Measurements from ENCODE around the gene TPPP2.

Gene TPPP2

DNA sequence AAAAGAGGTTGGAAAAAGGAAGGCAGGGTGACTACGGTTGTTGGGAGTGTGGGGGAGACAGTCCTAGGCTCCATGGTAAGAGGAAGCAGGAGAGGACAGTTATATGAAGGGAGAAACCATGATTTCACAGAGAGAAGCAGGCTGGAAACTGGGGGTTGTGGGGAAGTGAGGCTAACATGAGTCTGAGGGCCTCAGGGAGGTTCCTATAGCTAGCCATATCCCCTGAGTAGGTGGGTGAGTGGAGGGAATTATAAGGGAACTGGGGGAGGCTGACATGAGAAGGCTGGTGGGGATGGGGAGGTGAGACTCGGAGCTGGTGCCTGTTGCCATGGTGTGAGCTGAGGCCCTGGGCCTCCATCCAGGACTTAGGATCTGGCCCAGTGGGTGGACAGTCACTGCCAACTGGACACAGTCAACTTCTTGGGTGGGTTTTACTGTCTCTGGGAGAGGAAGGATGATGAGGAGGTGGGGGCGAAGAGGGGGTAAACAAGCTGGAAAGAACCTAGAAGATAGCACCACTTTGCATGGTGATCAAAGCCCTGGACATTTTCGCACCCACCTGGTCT is 3.2 kb downstream of the TPPP2 start:
- peak overlapping the region; percentile 45 for H3K4me3 ChIP-seq (ENCODE audit: low read depth, low read length)
- H3K9me3 ChIP-seq (ENCODE audit: insufficient read depth, low read depth, low read length): peaks cover 2% of the 10 kb centered on the region
- H2BK12ac ChIP-seq (ENCODE audit: low read length): no peak overlapping the region
- no peak overlapping the region for H2AK5ac ChIP-seq (ENCODE audit: low read length)
- no peak overlapping the region for H4K8ac ChIP-seq (ENCODE audit: low read depth, low read length)
- no peak overlapping the region for H3K27ac ChIP-seq (ENCODE audit: low read depth, low read length)
- no peaks in the 10 kb centered on the region for H3K79me1 ChIP-seq (ENCODE audit: low read length)
- H3K4ac ChIP-seq (ENCODE audit: low read depth, low read length): no peak overlapping the region
- WGBS (ENCODE audit: extremely low coverage, insufficient coverage, insufficient read length): no CpG with 5 or more reads among the region's 4 CpGs
- no peak overlapping the region for H4K12ac ChIP-seq (ENCODE audit: low read depth, low read length)
- no peak overlapping the region for H2BK120ac ChIP-seq (ENCODE audit: insufficient read depth, low read length, poor library complexity)
- no peaks in the 10 kb centered on the region for H3K79me2 ChIP-seq (ENCODE audit: control insufficient read depth, insufficient read depth, low read length, poor library complexity)
- no peaks in the 10 kb centered on the region for H3K36me3 ChIP-seq (ENCODE audit: control insufficient read depth in 1 of 2, insufficient read depth in 2 of 2, low read length in 2 of 2)
- no peak overlapping the region for H2AFZ ChIP-seq (ENCODE audit: insufficient read depth, low read length, poor library complexity)
- no peak overlapping the region for H3K23ac ChIP-seq (ENCODE audit: low read length)
- no peak for DNase-seq
- no peaks in the 10 kb centered on the region for H3K4me1 ChIP-seq (ENCODE audit: control insufficient read depth in 1 of 2, insufficient read depth in 2 of 2, low read length in 2 of 2)
- no peak overlapping the region for H3K9ac ChIP-seq (ENCODE audit: low read length)
- H3K27me3 ChIP-seq (ENCODE audit: insufficient read depth, low read length): no peaks in the 10 kb centered on the region
- H2BK5ac ChIP-seq (ENCODE audit: low read depth, low read length, poor library complexity): no peak overlapping the region
- no peak overlapping the region for H3K18ac ChIP-seq (ENCODE audit: low read length)
- H4K91ac ChIP-seq (ENCODE audit: low read depth, low read length): no peak overlapping the region
- H3K14ac ChIP-seq (ENCODE audit: low read length): no peak overlapping the region
- H3K4me2 ChIP-seq (ENCODE audit: low read length): no peak overlapping the region

- no peak within 1 kb of the TSS for H3K4ac ChIP-seq (ENCODE audit: low read depth, low read length)
- no peak within 1 kb of the TSS for H2AFZ ChIP-seq (ENCODE audit: insufficient read depth, low read length, poor library complexity)
- no peaks in the 10 kb centered on the region for H3K27me3 ChIP-seq (ENCODE audit: insufficient read depth, low read length)
- no peak within 1 kb of the TSS for H4K12ac ChIP-seq (ENCODE audit: low read depth, low read length)
- DNase-seq: no peak
- no peak within 1 kb of the TSS for H4K91ac ChIP-seq (ENCODE audit: low read depth, low read length)
- H3K79me2 ChIP-seq (ENCODE audit: control insufficient read depth, insufficient read depth, low read length, poor library complexity): no peaks in the 10 kb centered on the region
- H3K79me1 ChIP-seq (ENCODE audit: low read length): no peaks in the 10 kb centered on the region
- peaks cover 2% of the 10 kb centered on the region for H3K9me3 ChIP-seq (ENCODE audit: insufficient read depth, low read depth, low read length)
- no peak within 1 kb of the TSS for H2BK5ac ChIP-seq (ENCODE audit: low read depth, low read length, poor library complexity)
- no peak within 1 kb of the TSS for H3K4me3 ChIP-seq (ENCODE audit: low read depth, low read length)
- no peak within 1 kb of the TSS for H3K27ac ChIP-seq (ENCODE audit: low read depth, low read length)
- no peak within 1 kb of the TSS for H3K4me2 ChIP-seq (ENCODE audit: low read length)
- H2AK5ac ChIP-seq (ENCODE audit: low read length): no peak within 1 kb of the TSS
- peaks cover 0 to 2% of the 10 kb centered on the region in 2 experiments for H3K4me1 ChIP-seq (ENCODE audit: control insufficient read depth in 1 of 2, insufficient read depth in 2 of 2, low read length in 2 of 2)
- no peak within 1 kb of the TSS for H3K18ac ChIP-seq (ENCODE audit: low read length)
- H3K9ac ChIP-seq (ENCODE audit: low read length): no peak within 1 kb of the TSS
- H3K36me3 ChIP-seq (ENCODE audit: control insufficient read depth in 1 of 2, insufficient read depth in 2 of 2, low read length in 2 of 2): no peaks in the 10 kb centered on the region
- no peak within 1 kb of the TSS for H4K8ac ChIP-seq (ENCODE audit: low read depth, low read length)
- no CpG with 5 or more reads among the region's 5 CpGs for WGBS (ENCODE audit: extremely low coverage, insufficient coverage, insufficient read length)
- no peak within 1 kb of the TSS for H2BK120ac ChIP-seq (ENCODE audit: insufficient read depth, low read length, poor library complexity)
- H2BK12ac ChIP-seq (ENCODE audit: low read length): no peak within 1 kb of the TSS
- H3K23ac ChIP-seq (ENCODE audit: low read length): no peak within 1 kb of the TSS
- no peak within 1 kb of the TSS for H3K14ac ChIP-seq (ENCODE audit: low read length)
Observed at GRCh38 chr14:21034707-21035106, 4.7 kb downstream of the TPPP2 start, which contains the start of gene RNASE13. TSS of gene RNASE13 (minus strand) at chr14:21034807. CDS start at chr14:21034288, 519 bp downstream.

GRCh38 chr14:21036751-21037150 is 6.7 kb downstream of the TPPP2 start:
- Histone ChIP-seq H3K79me1 (ENCODE audit: low read length) (no peaks in the 10 kb centered on the region), H4K12ac (ENCODE audit: low read depth, low read length) (no peak overlapping the region), H3K79me2 (ENCODE audit: control insufficient read depth, insufficient read depth, low read length, poor library complexity) (no peaks in the 10 kb centered on the region), H3K4ac (ENCODE audit: low read depth, low read length) (no peak overlapping the region), H2BK120ac (ENCODE audit: insufficient read depth, low read length, poor library complexity) (no peak overlapping the region), H3K36me3 (ENCODE audit: control insufficient read depth in 1 of 2, insufficient read depth in 2 of 2, low read length in 2 of 2) (no peaks in the 10 kb centered on the region), H2AFZ (ENCODE audit: insufficient read depth, low read length, poor library complexity) (no peak overlapping the region), H3K14ac (ENCODE audit: low read length) (no peak overlapping the region), H3K4me2 (ENCODE audit: low read length) (no peak overlapping the region), H3K27me3 (ENCODE audit: insufficient read depth, low read length) (no peaks in the 10 kb centered on the region), H3K18ac (ENCODE audit: low read length) (no peak overlapping the region), H3K4me3 (ENCODE audit: low read depth, low read length) (peak overlapping the region; percentile 23), H3K27ac (ENCODE audit: low read depth, low read length) (no peak overlapping the region), H3K4me1 (ENCODE audit: control insufficient read depth in 1 of 2, insufficient read depth in 2 of 2, low read length in 2 of 2) (peaks cover 4 to 6% of the 10 kb centered on the region in 2 experiments), H3K9ac (ENCODE audit: low read length) (no peak overlapping the region), H4K91ac (ENCODE audit: low read depth, low read length) (no peak overlapping the region), H2AK5ac (ENCODE audit: low read length) (no peak overlapping the region), H4K8ac (ENCODE audit: low read depth, low read length) (no peak overlapping the region), H3K9me3 (ENCODE audit: insufficient read depth, low read depth, low read length) (peaks cover under 1% of the 10 kb centered on the region), H3K23ac (ENCODE audit: low read length) (no peak overlapping the region), H2BK12ac (ENCODE audit: low read length) (no peak overlapping the region), H2BK5ac (ENCODE audit: low read depth, low read length, poor library complexity) (no peak overlapping the region)
- no peak for DNase-seq
- no CpG with 5 or more reads among the region's 7 CpGs for WGBS (ENCODE audit: extremely low coverage, insufficient coverage, insufficient read length)

GRCh38 chr14:21037156-21037555 is 7.1 kb downstream of the TPPP2 start:
- Histone ChIP-seq H3K4me2 (ENCODE audit: low read length) (no peak overlapping the region), H3K79me1 (ENCODE audit: low read length) (no peaks in the 10 kb centered on the region), H3K4me1 (ENCODE audit: control insufficient read depth in 1 of 2, insufficient read depth in 2 of 2, low read length in 2 of 2) (peaks cover 6 to 7% of the 10 kb centered on the region in 2 experiments), H3K27me3 (ENCODE audit: insufficient read depth, low read length) (no peaks in the 10 kb centered on the region), H4K91ac (ENCODE audit: low read depth, low read length) (no peak overlapping the region), H3K4ac (ENCODE audit: low read depth, low read length) (no peak overlapping the region), H3K4me3 (ENCODE audit: low read depth, low read length) (no peak overlapping the region), H3K18ac (ENCODE audit: low read length) (no peak overlapping the region), H2BK12ac (ENCODE audit: low read length) (no peak overlapping the region), H4K12ac (ENCODE audit: low read depth, low read length) (no peak overlapping the region), H3K23ac (ENCODE audit: low read length) (no peak overlapping the region), H3K27ac (ENCODE audit: low read depth, low read length) (no peak overlapping the region), H4K8ac (ENCODE audit: low read depth, low read length) (no peak overlapping the region), H3K79me2 (ENCODE audit: control insufficient read depth, insufficient read depth, low read length, poor library complexity) (no peaks in the 10 kb centered on the region), H2BK120ac (ENCODE audit: insufficient read depth, low read length, poor library complexity) (no peak overlapping the region), H2AFZ (ENCODE audit: insufficient read depth, low read length, poor library complexity) (no peak overlapping the region), H3K14ac (ENCODE audit: low read length) (no peak overlapping the region), H2BK5ac (ENCODE audit: low read depth, low read length, poor library complexity) (no peak overlapping the region), H3K36me3 (ENCODE audit: control insufficient read depth in 1 of 2, insufficient read depth in 2 of 2, low read length in 2 of 2) (no peaks in the 10 kb centered on the region), H3K9me3 (ENCODE audit: insufficient read depth, low read depth, low read length) (no peaks in the 10 kb centered on the region), H3K9ac (ENCODE audit: low read length) (no peak overlapping the region), H2AK5ac (ENCODE audit: low read length) (no peak overlapping the region)
- no CpG with 5 or more reads among the region's 3 CpGs for WGBS (ENCODE audit: extremely low coverage, insufficient coverage, insufficient read length)
- DNase-seq: no peak

Measured in trophoblast cell (in vitro differentiated cells and primary cell).